IPS-20b (cell line): ENCODE data around the gene PIP4K2A.

Experiments used
- H3K27ac ChIP-seq: one replicate; pipeline ENCODE4 v1.5.1; 2013; ENCODE audit warnings: low read length
- H3K27me3 ChIP-seq: 2 replicates; pipeline ENCODE4 v1.6.1; 2013; ENCODE audit warnings: mild to moderate bottlenecking, low read length, inconsistent platforms; ENCODE audit not compliant: insufficient read depth
- H3K36me3 ChIP-seq: 2 replicates; pipeline ENCODE4 v1.6.1; 2013; ENCODE audit warnings: low read depth, mild to moderate bottlenecking, inconsistent platforms, low read length, moderate library complexity; ENCODE audit not compliant: insufficient read depth
- H3K4me1 ChIP-seq: 2 replicates; pipeline ENCODE4 v1.6.1; 2013; ENCODE audit warnings: mild to moderate bottlenecking, control low read depth, inconsistent platforms, low read length, moderate library complexity; ENCODE audit not compliant: insufficient read depth
- H3K4me3 ChIP-seq: 2 replicates; pipeline ENCODE4 v1.5.1; 2013; ENCODE audit warnings: mild to moderate bottlenecking, low read length, inconsistent platforms
- H3K9ac ChIP-seq: 2 replicates; pipeline ENCODE4 v1.6.1; 2013; ENCODE audit warnings: low read depth, mild to moderate bottlenecking, inconsistent platforms, low read length, moderate library complexity
- H3K9me3 ChIP-seq: 2 replicates; pipeline ENCODE4 v1.6.1; 2013; ENCODE audit warnings: mild to moderate bottlenecking, low read depth, low read length, inconsistent platforms; ENCODE audit not compliant: insufficient read depth

The PIP4K2A gene

GRCh38 chr10:22580711-22581110 is 133.7 kb downstream of the PIP4K2A start:
- Histone ChIP-seq H3K36me3 (peaks cover 28% of the 10 kb centered on the region; the same call in 1 of the 2 replicates), H3K4me1 (no peaks in the 10 kb centered on the region), H3K27ac (no peak overlapping the region), H3K27me3 (no peaks in the 10 kb centered on the region), H3K9me3 (no peaks in the 10 kb centered on the region), H3K4me3 (no peak overlapping the region), H3K9ac (no peak overlapping the region)

GRCh38 chr10:22579826-22580225 is 134.6 kb downstream of the PIP4K2A start:
- H3K27ac ChIP-seq: no peak overlapping the region
- H3K36me3 ChIP-seq: peaks cover 28% of the 10 kb centered on the region; the same call in 1 of the 2 replicates
- no peaks in the 10 kb centered on the region for H3K4me1 ChIP-seq
- H3K9me3 ChIP-seq: no peaks in the 10 kb centered on the region
- H3K4me3 ChIP-seq: no peak overlapping the region
- H3K27me3 ChIP-seq: no peaks in the 10 kb centered on the region
- H3K9ac ChIP-seq: no peak overlapping the region

GRCh38 chr10:22573820-22574569 is 140.4 kb downstream of the PIP4K2A start:
- no peak overlapping the region for H3K9ac ChIP-seq

GRCh38 chr10:22570733-22571430 is 143.5 kb downstream of the PIP4K2A start:
- no peak overlapping the region for H3K27ac ChIP-seq
- no peak overlapping the region for H3K4me3 ChIP-seq
- H3K27me3 ChIP-seq: no peaks in the 10 kb centered on the region
- peaks cover 50% of the 10 kb centered on the region for H3K36me3 ChIP-seq
- H3K4me1 ChIP-seq: no peaks in the 10 kb centered on the region
- H3K9me3 ChIP-seq: 0 out of 2 replicates have a peak, but pooled peaks cover 6% of the 10 kb centered on the region
- no peak overlapping the region for H3K9ac ChIP-seq

More at GRCh38 chr10:22573820-22574569, 140.4 kb downstream of the PIP4K2A start:
- no peaks in the 10 kb centered on the region for H3K27me3 ChIP-seq
- H3K9me3 ChIP-seq: no peaks in the 10 kb centered on the region
- no peak overlapping the region for H3K4me3 ChIP-seq
- no peaks in the 10 kb centered on the region for H3K4me1 ChIP-seq
- H3K27ac ChIP-seq: no peak overlapping the region
- peaks cover 43% of the 10 kb centered on the region; the same call in 1 of the 2 replicates for H3K36me3 ChIP-seq

GRCh38 chr10:22570234-22570633 is 144.1 kb downstream of the PIP4K2A start:
- no peak overlapping the region for H3K27ac ChIP-seq
- H3K36me3 ChIP-seq: peaks cover 50% of the 10 kb centered on the region
- no peak overlapping the region for H3K4me3 ChIP-seq
- H3K27me3 ChIP-seq: no peaks in the 10 kb centered on the region
- H3K9me3 ChIP-seq: 0 out of 2 replicates have a peak, but pooled peaks cover 6% of the 10 kb centered on the region
- H3K9ac ChIP-seq: no peak overlapping the region
- H3K4me1 ChIP-seq: no peaks in the 10 kb centered on the region

- Histone ChIP-seq H3K27me3 (no peaks in the 10 kb centered on the region), H3K27ac (no peak overlapping the region), H3K4me3 (no peak overlapping the region), H3K36me3 (peaks cover 61% of the 10 kb centered on the region), H3K9ac (no peak overlapping the region), H3K9me3 (0 out of 2 replicates have a peak, but pooled peaks cover 6% of the 10 kb centered on the region), H3K4me1 (no peaks in the 10 kb centered on the region)
Measured at GRCh38 chr10:22568928-22569327, 145.4 kb downstream of the PIP4K2A start.

- H3K27me3 ChIP-seq: no peaks in the 10 kb centered on the region
- no peak overlapping the region for H3K27ac ChIP-seq
- 0 out of 2 replicates have a peak, but pooled peaks cover 6% of the 10 kb centered on the region for H3K9me3 ChIP-seq
- no peak overlapping the region for H3K9ac ChIP-seq
- H3K4me1 ChIP-seq: no peaks in the 10 kb centered on the region; the same call in 1 of the 2 replicates
- H3K4me3 ChIP-seq: no peak overlapping the region
- H3K36me3 ChIP-seq: peaks cover 31% of the 10 kb centered on the region
Measured at GRCh38 chr10:22564060-22564459, 150.3 kb downstream of the PIP4K2A start.

- Histone ChIP-seq H3K27me3 (no peaks in the 10 kb centered on the region), H3K4me3 (no peak overlapping the region), H3K27ac (no peak overlapping the region), H3K9ac (no peak overlapping the region), H3K4me1 (no peaks in the 10 kb centered on the region; the same call in 1 of the 2 replicates), H3K9me3 (0 out of 2 replicates have a peak, but pooled peaks cover 4% of the 10 kb centered on the region), H3K36me3 (peaks cover 15% of the 10 kb centered on the region; the same call in 1 of the 2 replicates)
Measured at GRCh38 chr10:22561909-22562308, 152.5 kb downstream of the PIP4K2A start.

- H3K36me3 ChIP-seq: peaks cover 10% of the 10 kb centered on the region; the same call in 1 of the 2 replicates
- H3K9ac ChIP-seq: no peak overlapping the region
- H3K27me3 ChIP-seq: no peaks in the 10 kb centered on the region
- H3K4me3 ChIP-seq: no peak overlapping the region
- H3K4me1 ChIP-seq: no peaks in the 10 kb centered on the region; the same call in 1 of the 2 replicates
- no peaks in the 10 kb centered on the region for H3K9me3 ChIP-seq
- no peak overlapping the region for H3K27ac ChIP-seq
Measured at GRCh38 chr10:22560913-22561239, 153.5 kb downstream of the PIP4K2A start.

GRCh38 chr10:22560096-22560912 is 154.1 kb downstream of the PIP4K2A start:
- Histone ChIP-seq H3K27me3 (no peaks in the 10 kb centered on the region), H3K4me3 (no peak overlapping the region), H3K36me3 (peaks cover 10% of the 10 kb centered on the region; the same call in 1 of the 2 replicates), H3K4me1 (no peaks in the 10 kb centered on the region; the same call in 1 of the 2 replicates), H3K27ac (no peak overlapping the region), H3K9ac (no peak overlapping the region), H3K9me3 (no peaks in the 10 kb centered on the region)

GRCh38 chr10:22557321-22557720 is 157.1 kb downstream of the PIP4K2A start:
- H3K27ac ChIP-seq: no peak overlapping the region
- no peaks in the 10 kb centered on the region; the same call in 1 of the 2 replicates for H3K4me1 ChIP-seq
- H3K36me3 ChIP-seq: no peaks in the 10 kb centered on the region
- H3K9ac ChIP-seq: no peak overlapping the region
- no peak overlapping the region for H3K4me3 ChIP-seq
- H3K9me3 ChIP-seq: no peaks in the 10 kb centered on the region
- no peaks in the 10 kb centered on the region for H3K27me3 ChIP-seq
